NCI-H526 (cell line): ENCODE data around the gene PIK3R5.
A peak's percentile ranks its signal among the peaks of the same experiment; 100 is the strongest.

Source experiments
- DNase-seq, 2 experiments: peaks; one replicate each; lab custom pipeline; 2025; lab: John Stamatoyannopoulos, UW

Gene PIK3R5

GRCh38 chr17:8924595-8924994, 40.9 kb downstream of the PIK3R5 start:
- no peak for DNase-seq

- no peak for DNase-seq
Measured at GRCh38 chr17:8923762-8924161, 41.7 kb downstream of the PIK3R5 start.

GRCh38 chr17:8922928-8923327, 42.6 kb downstream of the PIK3R5 start:
- no peak for DNase-seq

GRCh38 chr17:8922451-8922850, 43.1 kb downstream of the PIK3R5 start:
- no peak for DNase-seq

- no peak for DNase-seq
Measured at GRCh38 chr17:8921147-8921546, 44.4 kb downstream of the PIK3R5 start.

- no peak for DNase-seq
Measured at GRCh38 chr17:8918807-8919465, 46.6 kb downstream of the PIK3R5 start.

GRCh38 chr17:8916466-8916865, 49.0 kb downstream of the PIK3R5 start:
- no peak for DNase-seq

- DNase-seq: no peak
Measured at GRCh38 chr17:8914554-8914953, 51.0 kb downstream of the PIK3R5 start.

GRCh38 chr17:8913879-8914278, 51.6 kb downstream of the PIK3R5 start:
- DNase-seq: no peak

- no peak for DNase-seq
Measured at GRCh38 chr17:8913091-8913490, 52.4 kb downstream of the PIK3R5 start.

GRCh38 chr17:8912084-8912981, 53.2 kb downstream of the PIK3R5 start:
- no peak for DNase-seq

GRCh38 chr17:8910969-8911604, 54.4 kb downstream of the PIK3R5 start:
- DNase-seq: no peak

GRCh38 chr17:8909586-8910270, 55.8 kb downstream of the PIK3R5 start:
- no peak for DNase-seq

- no peak for DNase-seq
Measured at GRCh38 chr17:8905331-8905730, 60.2 kb downstream of the PIK3R5 start.

- DNase-seq: no peak
Measured at GRCh38 chr17:8904686-8905085, 60.8 kb downstream of the PIK3R5 start.

- no peak for DNase-seq
Measured at GRCh38 chr17:8904201-8904600, 61.3 kb downstream of the PIK3R5 start.

- DNase-seq: no peak
Measured at GRCh38 chr17:8900626-8901585, 64.6 kb downstream of the PIK3R5 start.

GRCh38 chr17:8900207-8900606, 65.3 kb downstream of the PIK3R5 start:
- DNase-seq: no peak

- DNase-seq: no peak
Measured at GRCh38 chr17:8898636-8899035, 66.9 kb downstream of the PIK3R5 start.

- DNase-seq: peak in 1 of 2 experiments; percentile 53
Measured at GRCh38 chr17:8898126-8898525, 67.4 kb downstream of the PIK3R5 start.
